ENCODE results near the gene ZDHHC8.

ZDHHC8 gene

DNA sequence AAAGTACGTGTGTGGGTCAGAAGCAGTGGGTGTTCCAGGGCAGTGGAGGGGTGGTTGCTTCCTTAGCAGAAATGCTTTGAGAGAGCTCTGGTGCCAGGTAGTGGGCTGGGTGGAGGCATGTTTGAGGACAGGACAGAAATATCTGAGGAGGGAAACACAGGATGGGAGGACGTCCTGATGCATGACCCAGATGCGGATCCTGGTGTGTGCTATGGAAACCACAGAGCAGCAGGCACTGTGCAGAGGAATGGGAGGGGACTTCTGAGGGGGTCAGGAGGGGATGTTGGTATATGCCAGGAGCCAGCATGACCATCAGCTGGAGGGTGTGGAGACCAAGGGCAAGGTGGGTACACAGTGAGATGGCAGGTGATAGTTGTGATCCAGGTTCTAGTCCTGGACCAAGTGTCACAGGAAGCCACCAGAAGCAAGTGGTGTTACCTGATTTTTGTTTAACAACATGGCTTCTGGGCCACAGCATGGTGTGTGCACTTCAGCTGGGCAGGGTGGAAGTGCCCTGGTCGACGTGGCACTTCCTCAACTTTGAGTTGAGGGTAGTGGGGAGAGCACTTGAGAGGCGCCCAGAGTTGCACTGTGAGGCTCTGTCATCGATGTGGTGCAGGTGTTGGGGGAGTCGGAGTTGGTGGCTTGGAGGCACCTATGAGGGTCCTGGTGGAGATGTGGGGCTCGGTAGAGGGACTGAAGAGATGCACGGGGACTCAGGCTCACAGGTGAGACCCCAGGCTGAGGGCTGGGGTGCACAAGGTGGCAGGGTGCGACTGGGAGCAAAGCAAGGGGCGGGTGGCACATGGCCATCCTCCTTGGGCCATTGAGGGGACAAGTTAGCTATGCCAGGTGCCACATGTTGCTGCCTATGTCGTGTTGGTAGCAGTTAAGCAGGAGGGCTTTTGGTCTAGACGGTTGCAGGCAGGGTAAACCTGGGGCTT is 44.0 kb upstream of the ZDHHC8 start:
- H3K14ac ChIP-seq (ENCODE audit: low read length in 2 of 2): no peak overlapping the region
- H3K27ac ChIP-seq (ENCODE audit: low read length, poor library complexity, severe bottlenecking): no peak overlapping the region
- DNase-seq: no peak
- H2BK120ac ChIP-seq (ENCODE audit: low read depth, low read length): no peak overlapping the region
- no peak overlapping the region for H2BK15ac ChIP-seq (ENCODE audit: low read depth, poor library complexity, severe bottlenecking)
- no peaks in the 10 kb centered on the region for H3K27me3 ChIP-seq (ENCODE audit: control insufficient read depth in 1 of 2, insufficient read depth in 1 of 2, low read length in 2 of 2)
- no peak overlapping the region for H4K91ac ChIP-seq (ENCODE audit: low read length)
- H3K4me3 ChIP-seq (ENCODE audit: insufficient read depth in 1 of 2, low read depth in 1 of 2, low read length in 2 of 2): no peak overlapping the region
- peaks cover 74 to 77% of the 10 kb centered on the region in 2 experiments for H3K36me3 ChIP-seq (ENCODE audit: control insufficient read depth in 1 of 2, insufficient read depth in 2 of 2, low read depth in 1 of 2, low read length in 2 of 2)
- H3K18ac ChIP-seq (ENCODE audit: low read depth in 1 of 2, low read length in 2 of 2): no peak overlapping the region
- no peak overlapping the region for H2BK12ac ChIP-seq (ENCODE audit: low read length in 2 of 2)
- H3K9me3 ChIP-seq (ENCODE audit: control insufficient read depth, low read length): no peaks in the 10 kb centered on the region
- WGBS: 96% methylated on average over 14 of the region's 14 CpGs
- no peak overlapping the region for H2BK5ac ChIP-seq (ENCODE audit: low read depth, low read length, poor library complexity, severe bottlenecking)
- no peak overlapping the region for H2AK5ac ChIP-seq (ENCODE audit: low read length, severe bottlenecking)
- no peak overlapping the region for H2AFZ ChIP-seq (ENCODE audit: low read depth, low read length)
- no peak overlapping the region for H4K8ac ChIP-seq (ENCODE audit: low read length)
- peaks cover 21% of the 10 kb centered on the region for H3K4me1 ChIP-seq (ENCODE audit: control insufficient read depth, insufficient read depth, low read depth, low read length)
- H3K4me2 ChIP-seq (ENCODE audit: low read length, poor library complexity, severe bottlenecking): no peak overlapping the region
- peaks cover 43% of the 10 kb centered on the region for H3K79me1 ChIP-seq (replicated peaks; ENCODE audit: low read length, poor library complexity, severe bottlenecking)
- no peak overlapping the region for H3K9ac ChIP-seq (ENCODE audit: low read length)
- H3K4ac ChIP-seq (ENCODE audit: low read depth in 1 of 2, low read length in 2 of 2): no peak overlapping the region
- H3K23ac ChIP-seq (ENCODE audit: low read length in 2 of 2): no peak overlapping the region

GRCh38 chr22:20088263-20088648 is 43.3 kb upstream of the ZDHHC8 start:
- peaks cover 15% of the 10 kb centered on the region for H3K4me1 ChIP-seq (ENCODE audit: control insufficient read depth, insufficient read depth, low read depth, low read length)
- H3K36me3 ChIP-seq (ENCODE audit: control insufficient read depth in 1 of 2, insufficient read depth in 2 of 2, low read depth in 1 of 2, low read length in 2 of 2): peaks cover 75 to 76% of the 10 kb centered on the region in 2 experiments
- H2AFZ ChIP-seq (ENCODE audit: low read depth, low read length): no peak overlapping the region
- peaks cover 46% of the 10 kb centered on the region for H3K79me1 ChIP-seq (replicated peaks; ENCODE audit: low read length, poor library complexity, severe bottlenecking)
- H4K91ac ChIP-seq (ENCODE audit: low read length): no peak overlapping the region
- H3K9ac ChIP-seq (ENCODE audit: low read length): no peak overlapping the region
- no peak overlapping the region for H4K8ac ChIP-seq (ENCODE audit: low read length)
- H3K14ac ChIP-seq (ENCODE audit: low read length in 2 of 2): no peak overlapping the region
- H2BK5ac ChIP-seq (ENCODE audit: low read depth, low read length, poor library complexity, severe bottlenecking): no peak overlapping the region
- H3K27ac ChIP-seq (ENCODE audit: low read length, poor library complexity, severe bottlenecking): no peak overlapping the region
- H3K4me3 ChIP-seq (ENCODE audit: insufficient read depth in 1 of 2, low read depth in 1 of 2, low read length in 2 of 2): no peak overlapping the region
- H3K27me3 ChIP-seq (ENCODE audit: control insufficient read depth in 1 of 2, insufficient read depth in 1 of 2, low read length in 2 of 2): no peaks in the 10 kb centered on the region
- H3K4ac ChIP-seq (ENCODE audit: low read depth in 1 of 2, low read length in 2 of 2): no peak overlapping the region
- H2BK120ac ChIP-seq (ENCODE audit: low read depth, low read length): no peak overlapping the region
- no peak overlapping the region for H2BK15ac ChIP-seq (ENCODE audit: low read depth, poor library complexity, severe bottlenecking)
- H3K18ac ChIP-seq (ENCODE audit: low read depth in 1 of 2, low read length in 2 of 2): no peak overlapping the region
- over 99% methylated on average over 8 of the region's 8 CpGs for WGBS
- no peak overlapping the region for H2BK12ac ChIP-seq (ENCODE audit: low read length in 2 of 2)
- no peak for DNase-seq
- no peaks in the 10 kb centered on the region for H3K9me3 ChIP-seq (ENCODE audit: control insufficient read depth, low read length)
- H3K4me2 ChIP-seq (ENCODE audit: low read length, poor library complexity, severe bottlenecking): no peak overlapping the region
- H3K23ac ChIP-seq (ENCODE audit: low read length in 2 of 2): no peak overlapping the region
- H2AK5ac ChIP-seq (ENCODE audit: low read length, severe bottlenecking): no peak overlapping the region

GRCh38 chr22:20089226-20089976 is 42.2 kb upstream of the ZDHHC8 start:
- Histone ChIP-seq H3K4me2 (ENCODE audit: low read length, poor library complexity, severe bottlenecking) (no peak overlapping the region), H3K79me1 (replicated peaks; ENCODE audit: low read length, poor library complexity, severe bottlenecking) (peaks cover 57% of the 10 kb centered on the region), H3K18ac (ENCODE audit: low read depth in 1 of 2, low read length in 2 of 2) (no peak overlapping the region), H3K4me1 (ENCODE audit: control insufficient read depth, insufficient read depth, low read depth, low read length) (peaks cover 12% of the 10 kb centered on the region), H3K4ac (ENCODE audit: low read depth in 1 of 2, low read length in 2 of 2) (no peak overlapping the region), H3K4me3 (ENCODE audit: insufficient read depth in 1 of 2, low read depth in 1 of 2, low read length in 2 of 2) (no peak overlapping the region), H2AK5ac (ENCODE audit: low read length, severe bottlenecking) (no peak overlapping the region), H2BK120ac (ENCODE audit: low read depth, low read length) (no peak overlapping the region), H2AFZ (ENCODE audit: low read depth, low read length) (no peak overlapping the region), H2BK15ac (ENCODE audit: low read depth, poor library complexity, severe bottlenecking) (no peak overlapping the region), H3K27me3 (ENCODE audit: control insufficient read depth in 1 of 2, insufficient read depth in 1 of 2, low read length in 2 of 2) (no peaks in the 10 kb centered on the region), H3K9me3 (ENCODE audit: control insufficient read depth, low read length) (no peaks in the 10 kb centered on the region), H3K23ac (ENCODE audit: low read length in 2 of 2) (no peak overlapping the region), H3K27ac (ENCODE audit: low read length, poor library complexity, severe bottlenecking) (no peak overlapping the region), H3K36me3 (ENCODE audit: control insufficient read depth in 1 of 2, insufficient read depth in 2 of 2, low read depth in 1 of 2, low read length in 2 of 2) (peaks cover 85 to 86% of the 10 kb centered on the region in 2 experiments), H4K8ac (ENCODE audit: low read length) (no peak overlapping the region), H2BK5ac (ENCODE audit: low read depth, low read length, poor library complexity, severe bottlenecking) (no peak overlapping the region), H3K9ac (ENCODE audit: low read length) (no peak overlapping the region), H4K91ac (ENCODE audit: low read length) (no peak overlapping the region), H2BK12ac (ENCODE audit: low read length in 2 of 2) (no peak overlapping the region), H3K14ac (ENCODE audit: low read length in 2 of 2) (no peak overlapping the region)
- no peak for DNase-seq
- WGBS: 99% methylated on average over 16 of the region's 17 CpGs
